ENCODE results near the gene APOA5. TPM values are rescaled to one million over a fixed set of nuclear protein-coding genes. Genes with fewer than 3 reads are reported as not detected.

The APOA5 gene
- total and polyA plus RNA-seq, 9 of the 15 experiments (the other 6 are each of a cell fraction or from before 2014, with no cell fraction given), result not detected

- TF ChIP-seq ZBTB2 (IDR thresholded peaks at IDR 0.05) (no peak), ZBTB7A (IDR thresholded peaks at IDR 0.05; ENCODE audit: borderline replicate concordance, control insufficient read depth, low read depth, low read length) (peak; percentile 58; the same call in 1 of the 2 replicates), TEAD2 (tag; IDR thresholded peaks at IDR 0.05) (no peak), ZNF699 (CRISPR knock-in tag; IDR thresholded peaks at IDR 0.05; ENCODE audit: insufficient replicate concordance) (no peak), BRD4 (IDR thresholded peaks at IDR 0.05) (0 out of 2 replicates have a peak, but pooled peaks have one; percentile 48), ELF4 (CRISPR knock-in tag; IDR thresholded peaks at IDR 0.05) (no peak), ZBTB43 (CRISPR knock-in tag; IDR thresholded peaks at IDR 0.05) (no peak), RERE (CRISPR knock-in tag; IDR thresholded peaks at IDR 0.05; ENCODE audit: borderline replicate concordance) (no peak), SIN3A (IDR thresholded peaks at IDR 0.05; ENCODE audit: borderline replicate concordance in 2 of 2, control insufficient read depth in 1 of 2, low read depth in 2 of 2, low read length in 2 of 2) (peak; percentile 31 to 49; a peak in 1 of 4 replicates), JUNB (CRISPR knock-in tag; conservative IDR thresholded peaks at IDR 0.05) (no peak), ZZZ3 (IDR thresholded peaks at IDR 0.05) (no peak)
These were observed 19.1 kb downstream of the APOA5 start, which contains the start of gene BUD13 (continued) for GRCh38 chr11:116772443-116773202.

All from K562 (cell line).